Prostate gland (tissue), 2 donors: ENCODE results near the gene GLIS1. TPM values are rescaled to one million over a fixed set of nuclear protein-coding genes. Genes with fewer than 3 reads are reported as not detected.

Experiments used
- DNase-seq: peaks from one replicate; pipeline ENCODE4 v3.0.0-alpha.2; 2019; ENCODE audit warnings: low spot score
- H3K27ac ChIP-seq, 2 donors: fragments of 200-600 bp; sonication (generic); 2 replicates each; pipeline ENCODE4 v1.5.1; 2017 to 2019
- H3K27me3 ChIP-seq: fragments of 200-600 bp; sonication (generic); replicated peaks from 2 replicates; pipeline ENCODE4 v1.5.1; 2019; ENCODE audit not compliant: insufficient read depth
- H3K36me3 ChIP-seq, 2 donors: fragments of 200-600 bp; sonication (generic); 1 replicate in 1 of 2; 2 replicates in 1 of 2; pipeline versions ENCODE4 v1.5.1 to v1.8.1; 2017 to 2019
- H3K4me1 ChIP-seq: fragments of 200-600 bp; sonication (generic); replicated peaks from 2 replicates; pipeline ENCODE4 v1.5.1; 2019
- H3K4me3 ChIP-seq, 2 donors: fragments of 200-600 bp; sonication (generic); 2 replicates each; pipeline ENCODE4 v1.5.1; 2017 to 2019
- H3K9me3 ChIP-seq: fragments of 200-600 bp; sonication (generic); 2 replicates; pipeline ENCODE4 v1.5.1; 2017
- CTCF ChIP-seq, 4 experiments: fragments of 200-600 bp in 2 of 4; fragments of 450-650 bp in 2 of 4; sonication (generic) in 2 of 4; IDR thresholded peaks; 1 replicate in 3 of 4; 2 replicates in 1 of 4; pipeline ENCODE4 v1.5.1; 2016 to 2019; ENCODE audit warnings: antibody characterized with exemption in 4 of 4, mild to moderate bottlenecking in 2 of 4, moderate library complexity in 2 of 4
- POLR2A ChIP-seq: fragments of 450-650 bp; IDR thresholded peaks from one replicate; pipeline ENCODE4 v1.6.1; 2016; ENCODE audit warnings: antibody characterized with exemption, mild to moderate bottlenecking
- POLR2AphosphoS5 ChIP-seq: sonication (generic); formaldehyde crosslinking; IDR thresholded peaks from one replicate; pipeline ENCODE4 v1.6.1; 2017; ENCODE audit warnings: antibody characterized with exemption
- WGBS: methylation state at CpG from one replicate; pipeline ENCODE4 v1.1.5; 2018; 5-methylcytosine and 5-hydroxymethylcytosine counted together
- intact Hi-C: fragments of 100-400 bp; cut with DNase I; formaldehyde crosslinking; loops from one replicate; pipeline ENCODE4 v1.14.2; 2022
- total RNA-seq, 2 donors: library from RNA; depleted of rRNA; stranded (reverse); fragments of >200 nt; gene quantifications; one replicate each; pipeline ENCODE4 v1.1.0, GENCODE V29; 2016

GLIS1 gene
- total RNA-seq, result 1 to 10 TPM; 1.1 to 8.1 TPM

GRCh38 chr1:53739109-53739681 is at the start of gene GLIS1:
GLIS1 (minus strand) TSS chr1:53739164; CDS start chr1:53738064, 1,100 bp downstream.
- peak in 1 of 4 experiments; percentile 2 for TF ChIP-seq CTCF (IDR thresholded peaks at IDR 0.05)
- TF ChIP-seq POLR2AphosphoS5, result no peak
- H3K36me3 ChIP-seq, result no peaks in the 10 kb centered on the region
- H3K27ac ChIP-seq, result peak within 1 kb of the TSS; percentile 39 to 53
- H3K4me1 ChIP-seq, result peaks cover 3% of the 10 kb centered on the region
- peak within 1 kb of the TSS; percentile 42 to 44 for H3K4me3 ChIP-seq
- peak; percentile 67 for DNase-seq
- WGBS, result under 1% methylated on average over 49 of the region's 73 CpGs
- no peaks in the 10 kb centered on the region for H3K9me3 ChIP-seq
- intact Hi-C loops, result no loop called here
- peaks cover 9% of the 10 kb centered on the region for H3K27me3 ChIP-seq

GRCh38 chr1:53787655-53788054 is 48.7 kb upstream of the GLIS1 start:
- no peaks in the 10 kb centered on the region for H3K36me3 ChIP-seq
- TF ChIP-seq POLR2AphosphoS5 (no peak), CTCF (IDR thresholded peaks at IDR 0.05) (no peak), POLR2A (no peak)

GRCh38 chr1:53783056-53783455 is 44.1 kb upstream of the GLIS1 start:
- H3K27ac ChIP-seq, result no peak overlapping the region
- no peak overlapping the region for H3K4me3 ChIP-seq
- intact Hi-C loops, result no loop called here
- no peaks in the 10 kb centered on the region for H3K9me3 ChIP-seq
- H3K4me1 ChIP-seq, result no peaks in the 10 kb centered on the region
- 100% methylated on average over 1 of the region's 1 CpG for WGBS
- TF ChIP-seq POLR2A (no peak), POLR2AphosphoS5 (no peak), CTCF (IDR thresholded peaks at IDR 0.05) (no peak)
- H3K36me3 ChIP-seq, result no peaks in the 10 kb centered on the region
- no peak for DNase-seq
- H3K27me3 ChIP-seq, result no peaks in the 10 kb centered on the region

More at GRCh38 chr1:53787655-53788054, 48.7 kb upstream of the GLIS1 start:
- Histone ChIP-seq H3K4me1 (no peaks in the 10 kb centered on the region), H3K4me3 (no peak overlapping the region), H3K9me3 (no peaks in the 10 kb centered on the region), H3K27ac (no peak overlapping the region), H3K27me3 (no peaks in the 10 kb centered on the region)
- DNase-seq, result no peak
- intact Hi-C loops, result no loop called here
- 96% methylated on average over 3 of the region's 3 CpGs for WGBS

- Histone ChIP-seq H3K4me1 (no peaks in the 10 kb centered on the region), H3K27ac (no peak overlapping the region), H3K9me3 (no peaks in the 10 kb centered on the region), H3K27me3 (no peaks in the 10 kb centered on the region), H3K36me3 (no peaks in the 10 kb centered on the region), H3K4me3 (no peak overlapping the region)
- intact Hi-C loops, result no loop called here
- DNase-seq, result no peak
- TF ChIP-seq POLR2A (no peak), POLR2AphosphoS5 (no peak), CTCF (IDR thresholded peaks at IDR 0.05) (no peak)
- 87% methylated on average over 3 of the region's 3 CpGs for WGBS
Measured at GRCh38 chr1:53781654-53782053, 42.7 kb upstream of the GLIS1 start.

- intact Hi-C loops, result no loop called here
- DNase-seq, result no peak
- TF ChIP-seq CTCF (IDR thresholded peaks at IDR 0.05), result no peak
- TF ChIP-seq POLR2AphosphoS5, result no peak
- no peak for TF ChIP-seq POLR2A
- Histone ChIP-seq H3K9me3 (no peaks in the 10 kb centered on the region), H3K4me1 (no peaks in the 10 kb centered on the region), H3K36me3 (no peaks in the 10 kb centered on the region), H3K4me3 (no peak overlapping the region), H3K27ac (no peak overlapping the region), H3K27me3 (no peaks in the 10 kb centered on the region)
- 100% methylated on average over 1 of the region's 1 CpG for WGBS
Measured at GRCh38 chr1:53777272-53777671, 38.3 kb upstream of the GLIS1 start.
